GM12878 (cell line): ENCODE data around the gene HIGD1C. TPM values are rescaled to one million over a fixed set of nuclear protein-coding genes. Genes with fewer than 3 reads are reported as not detected.

Experiments used
- BCLAF1 ChIP-seq: fragments of 450-650 bp; IDR thresholded peaks from 2 replicates; pipeline ENCODE4 v1.6.1; 2017; ENCODE audit warnings: antibody characterized with exemption, mild to moderate bottlenecking, moderate library complexity
- BMI1 ChIP-seq: fragments of 450-650 bp; IDR thresholded peaks from 2 replicates; pipeline ENCODE4 v1.6.1; 2016; ENCODE audit warnings: mild to moderate bottlenecking, moderate library complexity, borderline replicate concordance
- E4F1 ChIP-seq: fragments of 450-650 bp; IDR thresholded peaks from 2 replicates; pipeline ENCODE4 v1.6.1; 2018; ENCODE audit warnings: borderline replicate concordance, mild to moderate bottlenecking; ENCODE audit not compliant: partially characterized antibody
- FOS ChIP-seq: IDR thresholded peaks from 3 replicates; pipeline ENCODE4 v1.6.1; 2011; ENCODE audit warnings: borderline replicate concordance; ENCODE audit not compliant: insufficient read length; ENCODE audit errors: extremely low read depth
- NFYA ChIP-seq: IDR thresholded peaks from 2 replicates; pipeline ENCODE4 v1.6.1; 2011; ENCODE audit warnings: low read depth, mild to moderate bottlenecking, low read length, improper control_type of control experiment, borderline replicate concordance
- PKNOX1 ChIP-seq: fragments of 450-650 bp; IDR thresholded peaks from 2 replicates; pipeline ENCODE4 v1.6.1; 2016; ENCODE audit warnings: mild to moderate bottlenecking
- RCOR1 ChIP-seq: conservative IDR thresholded peaks from 2 replicates; pipeline ENCODE4 v1.6.1; 2012; ENCODE audit warnings: low read depth, low read length, improper control_type of control experiment
- SP1 ChIP-seq: IDR thresholded peaks from one replicate; pipeline ENCODE4 v1.6.1; 2011; ENCODE audit warnings: low read depth, low read length
- SREBF2 ChIP-seq: IDR thresholded peaks from 2 replicates; pipeline ENCODE4 v1.6.1; 2012; ENCODE audit warnings: mild to moderate bottlenecking, low read length
- STAT3 ChIP-seq: IDR thresholded peaks from 2 replicates; pipeline ENCODE4 v1.6.1; 2011; ENCODE audit warnings: low read depth, low read length, improper control_type of control experiment
- SUPT20H ChIP-seq: IDR thresholded peaks from 2 replicates; pipeline ENCODE4 v1.6.1; 2011; ENCODE audit warnings: low read depth, mild to moderate bottlenecking, low read length, moderate library complexity, borderline replicate concordance; ENCODE audit not compliant: control insufficient read depth
- TAF1 ChIP-seq: IDR thresholded peaks from 2 replicates; pipeline ENCODE4 v1.6.1; 2011; ENCODE audit warnings: mild to moderate bottlenecking, low read depth, low read length, borderline replicate concordance
- ZNF384 ChIP-seq: IDR thresholded peaks from 2 replicates; pipeline ENCODE4 v1.6.1; 2012; ENCODE audit warnings: low read depth, mild to moderate bottlenecking, low read length, improper control_type of control experiment, borderline replicate concordance
- ZSCAN29 ChIP-seq: fragments of 450-650 bp; IDR thresholded peaks from 2 replicates; pipeline ENCODE4 v1.6.1; 2017; ENCODE audit warnings: mild to moderate bottlenecking, moderate library complexity
- polyA plus RNA-seq, 11 experiments: library from polyadenylated mRNA; depleted of rRNA in 4 of 11; unstranded in 6 of 11; stranded (reverse) in 5 of 11; fragments of >200 nt; fragmentation: Nextera tagmentation in 4 of 11; fragmentation: Illumina TruSeq in 1 of 11; extraction: Ambion mirVana in 4 of 11; extraction: Trizol in 1 of 11; gene quantifications; 1 replicate in 1 of 11; 2 replicates in 10 of 11; pipeline versions ENCODE4 v1.2.1 to v1.2.3, GENCODE V29; 2011 to 2016; ENCODE audit warnings: inconsistent platforms in 2 of 11, missing spikeins in 2 of 11, low read depth in 1 of 11
- total RNA-seq, 4 experiments: library from RNA; depleted of rRNA in 3 of 4; stranded (reverse); fragments of >200 nt in 3 of 4; fragmentation: Illumina TruSeq in 1 of 4; extraction: Trizol in 1 of 4; gene quantifications; 2 replicates each; pipeline versions ENCODE4 v1.2.1 to v1.2.3, GENCODE V29; 2013 to 2021
- TF ChIP-seq, protein P1 (sequence below): fragments of 450-650 bp; IDR thresholded peaks from 2 replicates; pipeline ENCODE4 v1.6.1; 2016; ENCODE audit warnings: mild to moderate bottlenecking
- TF ChIP-seq, protein P2 (sequence below): fragments of 450-650 bp; IDR thresholded peaks from 2 replicates; pipeline ENCODE4 v1.6.1; 2014; ENCODE audit warnings: mild to moderate bottlenecking
- TF ChIP-seq, protein P3 (sequence below): fragments of 450-650 bp; IDR thresholded peaks from 2 replicates; pipeline ENCODE4 v1.6.1; 2017; ENCODE audit warnings: mild to moderate bottlenecking

HIGD1C gene
- total and polyA plus RNA-seq, 10 of the 15 experiments (the other 5 are each of a cell fraction or from before 2014, with no cell fraction given), result not detected

DNA sequence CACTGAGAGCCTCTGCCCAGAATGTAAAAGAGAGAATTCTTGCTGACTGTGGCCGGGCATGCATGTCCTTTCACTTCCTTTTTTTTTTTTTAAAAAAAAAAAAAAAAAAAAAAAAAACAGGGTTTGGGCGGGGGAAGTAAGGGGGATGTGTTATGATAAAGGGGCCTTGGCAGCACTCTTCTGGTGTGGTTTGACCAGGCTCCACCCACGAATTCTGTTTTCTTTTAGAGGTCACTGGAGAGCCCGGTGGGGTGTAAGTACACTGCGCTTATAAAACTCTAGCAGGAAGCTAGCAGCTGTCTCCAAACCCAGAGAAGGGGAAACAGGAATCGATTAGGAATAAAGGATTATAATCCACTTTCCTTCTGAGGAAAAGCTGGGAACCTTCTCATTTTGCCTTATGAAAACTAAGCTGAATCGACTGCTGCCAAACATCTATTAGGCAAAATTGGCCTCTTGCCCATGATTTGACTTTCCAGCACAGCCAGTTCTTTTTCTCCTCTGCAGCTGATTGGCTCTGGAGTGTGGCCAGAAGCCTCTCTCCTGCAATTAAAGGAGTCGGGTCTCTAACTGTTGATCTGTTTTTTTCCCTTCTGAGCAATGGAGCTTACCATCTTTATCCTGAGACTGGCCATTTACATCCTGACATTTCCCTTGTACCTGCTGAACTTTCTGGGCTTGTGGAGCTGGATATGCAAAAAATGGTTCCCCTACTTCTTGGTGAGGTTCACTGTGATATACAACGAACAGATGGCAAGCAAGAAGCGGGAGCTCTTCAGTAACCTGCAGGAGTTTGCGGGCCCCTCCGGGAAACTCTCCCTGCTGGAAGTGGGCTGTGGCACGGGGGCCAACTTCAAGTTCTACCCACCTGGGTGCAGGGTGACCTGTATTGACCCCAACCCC is 27.7 kb upstream of the HIGD1C start (continued):
- TF ChIP-seq NFYA, result no peak
- TF ChIP-seq E4F1, result no peak
- no peak for TF ChIP-seq ZSCAN29
- no peak for TF ChIP-seq SREBF2
- TF ChIP-seq RCOR1, result peak; percentile 71; the same call in 1 of the 2 replicates
- peak; percentile 100 for TF ChIP-seq ZNF384
- TF ChIP-seq TAF1, result peak; percentile 39; the same call in 1 of the 2 replicates
- TF ChIP-seq STAT3, result no peak
- TF ChIP-seq PKNOX1, result no peak
- TF ChIP-seq, protein P1, sequence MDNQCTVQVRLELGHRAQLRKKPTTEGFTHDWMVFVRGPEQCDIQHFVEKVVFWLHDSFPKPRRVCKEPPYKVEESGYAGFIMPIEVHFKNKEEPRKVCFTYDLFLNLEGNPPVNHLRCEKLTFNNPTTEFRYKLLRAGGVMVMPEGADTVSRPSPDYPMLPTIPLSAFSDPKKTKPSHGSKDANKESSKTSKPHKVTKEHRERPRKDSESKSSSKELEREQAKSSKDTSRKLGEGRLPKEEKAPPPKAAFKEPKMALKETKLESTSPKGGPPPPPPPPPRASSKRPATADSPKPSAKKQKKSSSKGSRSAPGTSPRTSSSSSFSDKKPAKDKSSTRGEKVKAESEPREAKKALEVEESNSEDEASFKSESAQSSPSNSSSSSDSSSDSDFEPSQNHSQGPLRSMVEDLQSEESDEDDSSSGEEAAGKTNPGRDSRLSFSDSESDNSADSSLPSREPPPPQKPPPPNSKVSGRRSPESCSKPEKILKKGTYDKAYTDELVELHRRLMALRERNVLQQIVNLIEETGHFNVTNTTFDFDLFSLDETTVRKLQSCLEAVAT, result no peak
- TF ChIP-seq SP1, result peak; percentile 17
- TF ChIP-seq FOS, result no peak
- TF ChIP-seq BMI1, result no peak
- TF ChIP-seq, protein P2, sequence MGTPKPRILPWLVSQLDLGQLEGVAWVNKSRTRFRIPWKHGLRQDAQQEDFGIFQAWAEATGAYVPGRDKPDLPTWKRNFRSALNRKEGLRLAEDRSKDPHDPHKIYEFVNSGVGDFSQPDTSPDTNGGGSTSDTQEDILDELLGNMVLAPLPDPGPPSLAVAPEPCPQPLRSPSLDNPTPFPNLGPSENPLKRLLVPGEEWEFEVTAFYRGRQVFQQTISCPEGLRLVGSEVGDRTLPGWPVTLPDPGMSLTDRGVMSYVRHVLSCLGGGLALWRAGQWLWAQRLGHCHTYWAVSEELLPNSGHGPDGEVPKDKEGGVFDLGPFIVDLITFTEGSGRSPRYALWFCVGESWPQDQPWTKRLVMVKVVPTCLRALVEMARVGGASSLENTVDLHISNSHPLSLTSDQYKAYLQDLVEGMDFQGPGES, result no peak
- TF ChIP-seq SUPT20H, result no peak
- TF ChIP-seq, protein P3, sequence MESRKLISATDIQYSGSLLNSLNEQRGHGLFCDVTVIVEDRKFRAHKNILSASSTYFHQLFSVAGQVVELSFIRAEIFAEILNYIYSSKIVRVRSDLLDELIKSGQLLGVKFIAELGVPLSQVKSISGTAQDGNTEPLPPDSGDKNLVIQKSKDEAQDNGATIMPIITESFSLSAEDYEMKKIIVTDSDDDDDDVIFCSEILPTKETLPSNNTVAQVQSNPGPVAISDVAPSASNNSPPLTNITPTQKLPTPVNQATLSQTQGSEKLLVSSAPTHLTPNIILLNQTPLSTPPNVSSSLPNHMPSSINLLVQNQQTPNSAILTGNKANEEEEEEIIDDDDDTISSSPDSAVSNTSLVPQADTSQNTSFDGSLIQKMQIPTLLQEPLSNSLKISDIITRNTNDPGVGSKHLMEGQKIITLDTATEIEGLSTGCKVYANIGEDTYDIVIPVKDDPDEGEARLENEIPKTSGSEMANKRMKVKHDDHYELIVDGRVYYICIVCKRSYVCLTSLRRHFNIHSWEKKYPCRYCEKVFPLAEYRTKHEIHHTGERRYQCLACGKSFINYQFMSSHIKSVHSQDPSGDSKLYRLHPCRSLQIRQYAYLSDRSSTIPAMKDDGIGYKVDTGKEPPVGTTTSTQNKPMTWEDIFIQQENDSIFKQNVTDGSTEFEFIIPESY, result no peak
- no peak for TF ChIP-seq BCLAF1
